HG03378 (cell line): ENCODE data around the gene TMEM30A.
A peak's percentile ranks its signal among the peaks of the same experiment; 100 is the strongest.

Source experiments
- ATAC-seq: cut with Tn5 transposase; IDR thresholded peaks from one replicate; pipeline ENCODE4 v1.9.1; 2021; ENCODE audit warnings: mild to moderate bottlenecking, moderate library complexity; ENCODE audit not compliant: unreplicated experiment

TMEM30A gene

DNA sequence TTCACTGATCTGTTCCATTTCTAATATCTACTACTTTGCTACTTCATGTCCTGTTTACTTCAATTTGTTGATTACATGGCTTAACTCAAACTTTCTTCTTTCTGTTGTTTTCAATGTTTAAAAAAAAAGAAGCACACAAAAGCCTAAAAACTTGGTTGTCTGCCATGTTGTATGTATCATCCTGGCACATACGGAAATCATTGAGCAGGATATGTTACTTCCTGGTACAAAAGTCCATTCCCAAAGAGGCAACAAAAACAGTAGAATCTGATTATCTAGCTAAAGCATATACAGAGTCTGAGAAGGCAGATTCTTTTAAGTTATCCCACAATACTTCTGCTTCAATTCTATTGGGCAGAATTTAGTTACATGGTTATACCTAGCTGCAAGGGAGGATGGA, 64.2 kb downstream of the TMEM30A start:
- no peak for ATAC-seq

DNA sequence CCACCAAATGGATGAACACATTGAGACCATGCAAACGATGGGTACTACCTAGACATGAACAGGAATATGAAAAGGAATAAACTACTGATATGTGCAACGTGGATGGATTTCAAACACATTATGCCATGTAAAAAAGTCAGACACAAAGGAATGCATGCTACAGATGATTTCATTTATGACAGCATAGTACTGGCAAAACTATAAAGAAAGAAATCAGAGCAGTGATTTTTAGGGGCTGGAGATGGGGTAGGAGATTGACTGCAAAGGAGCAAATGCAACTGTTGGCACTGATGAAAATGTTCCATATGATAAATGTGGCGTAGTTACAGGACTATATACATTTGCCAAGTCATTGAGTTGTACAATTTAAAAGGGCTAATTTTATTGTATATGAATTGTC, 65.3 kb downstream of the TMEM30A start:
- no peak for ATAC-seq

DNA sequence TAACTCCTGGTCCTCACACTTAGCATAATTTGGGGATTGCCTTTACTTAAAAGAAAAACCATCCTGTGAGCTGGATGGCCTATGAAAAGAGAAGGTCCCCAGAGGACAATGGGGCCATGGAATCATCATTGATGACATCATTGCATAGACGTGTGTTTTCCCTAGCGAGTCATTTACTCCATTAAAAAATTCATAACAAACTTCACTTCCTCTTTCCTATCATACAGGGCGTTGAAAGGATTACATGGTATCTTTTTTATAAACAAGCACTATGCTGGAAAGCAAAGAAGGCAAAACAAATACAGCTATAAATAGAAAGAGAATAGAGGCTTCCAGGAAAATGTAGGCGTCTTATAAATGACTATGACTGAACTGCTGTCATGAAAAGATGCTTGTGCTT, 67.4 kb downstream of the TMEM30A start:
- ATAC-seq = no peak

DNA sequence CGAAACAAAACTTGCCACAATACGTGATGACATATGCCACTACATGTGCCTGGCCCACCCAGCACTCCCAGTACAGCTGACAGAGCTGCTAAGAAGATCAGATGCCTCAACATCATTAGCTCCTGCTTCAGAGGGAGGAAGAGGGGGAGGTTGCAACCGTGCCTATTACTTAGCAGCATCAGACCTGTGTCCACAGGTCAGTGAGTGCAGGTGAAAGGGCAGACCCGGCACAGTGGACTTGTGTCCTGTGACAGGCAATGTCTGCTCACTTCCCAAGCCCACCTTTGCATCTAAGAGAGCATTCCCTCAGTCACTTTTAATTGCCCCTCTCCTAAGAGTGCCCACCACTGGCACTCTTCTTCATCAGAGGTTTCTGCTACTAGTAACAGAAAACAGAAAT, 69.3 kb downstream of the TMEM30A start:
- no peak for ATAC-seq

DNA sequence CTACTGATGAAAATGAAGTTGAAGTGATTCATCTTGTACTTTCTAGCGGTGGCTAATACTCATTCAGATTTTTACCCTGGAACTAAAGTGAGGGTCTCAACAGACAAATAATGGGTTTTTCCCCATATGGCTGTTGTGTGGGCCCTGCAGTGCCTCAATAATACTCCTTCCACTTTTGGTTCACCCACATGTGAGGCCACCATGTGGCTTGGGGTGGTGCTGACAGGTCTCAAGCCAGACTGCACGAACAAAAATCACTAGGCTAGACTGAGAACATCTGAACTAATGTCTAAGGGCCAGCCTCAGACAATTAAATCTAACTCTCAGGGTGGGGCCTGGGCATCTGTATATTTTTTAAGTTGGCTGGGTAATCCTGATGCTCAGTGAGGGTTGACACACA, 70.9 kb downstream of the TMEM30A start:
- no peak for ATAC-seq

DNA sequence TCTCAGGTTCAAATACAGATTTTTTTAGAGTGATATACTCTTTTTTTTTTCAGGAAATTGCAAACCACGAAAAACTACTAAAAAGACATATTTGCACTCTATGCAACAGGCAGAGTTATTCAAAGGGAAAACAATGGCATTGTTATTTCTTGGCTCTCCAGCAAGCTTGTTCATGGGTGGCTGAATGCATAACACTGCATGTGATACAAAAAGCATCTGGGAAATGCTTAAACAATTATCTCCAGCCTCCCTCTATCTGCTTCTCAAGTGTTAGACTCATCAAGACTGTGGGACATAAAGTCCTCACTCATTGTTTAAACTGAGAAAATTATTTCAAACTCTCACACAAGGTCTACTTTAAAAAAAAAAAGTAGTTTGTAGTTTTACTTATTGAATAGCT, 71.5 kb downstream of the TMEM30A start:
- no peak for ATAC-seq

DNA sequence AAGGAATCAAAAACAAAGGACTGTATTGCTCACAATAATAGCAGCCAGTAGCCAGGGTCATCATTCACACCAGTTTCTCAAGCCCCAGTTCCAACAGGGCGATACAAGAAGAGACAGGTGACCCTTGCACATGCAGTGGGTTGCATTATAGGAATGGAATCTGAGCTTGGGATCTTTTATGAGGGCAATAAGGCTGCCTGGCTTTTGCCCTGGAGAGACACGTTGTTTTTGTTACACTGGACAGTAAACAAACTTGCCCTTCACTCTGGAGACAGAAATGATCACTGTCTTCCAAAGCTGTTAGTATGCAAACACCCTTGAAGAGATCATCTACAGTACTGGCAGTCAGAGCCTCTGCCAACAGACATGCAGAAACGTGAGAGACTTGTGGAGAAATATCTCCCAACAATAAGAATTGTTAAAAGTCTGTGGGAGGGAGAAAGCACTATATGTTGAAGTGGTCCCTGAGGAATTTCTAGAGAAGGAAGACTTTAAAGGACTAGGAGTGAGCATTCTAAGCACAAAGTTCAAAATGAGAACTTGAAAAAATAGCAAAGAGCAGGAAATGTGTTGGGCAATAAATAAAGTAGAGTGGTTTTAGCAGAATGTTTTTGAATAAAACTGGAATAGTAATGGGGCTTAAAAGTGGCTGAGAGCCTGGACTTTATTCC, 72.5 kb downstream of the TMEM30A start:
- ATAC-seq = no peak

DNA sequence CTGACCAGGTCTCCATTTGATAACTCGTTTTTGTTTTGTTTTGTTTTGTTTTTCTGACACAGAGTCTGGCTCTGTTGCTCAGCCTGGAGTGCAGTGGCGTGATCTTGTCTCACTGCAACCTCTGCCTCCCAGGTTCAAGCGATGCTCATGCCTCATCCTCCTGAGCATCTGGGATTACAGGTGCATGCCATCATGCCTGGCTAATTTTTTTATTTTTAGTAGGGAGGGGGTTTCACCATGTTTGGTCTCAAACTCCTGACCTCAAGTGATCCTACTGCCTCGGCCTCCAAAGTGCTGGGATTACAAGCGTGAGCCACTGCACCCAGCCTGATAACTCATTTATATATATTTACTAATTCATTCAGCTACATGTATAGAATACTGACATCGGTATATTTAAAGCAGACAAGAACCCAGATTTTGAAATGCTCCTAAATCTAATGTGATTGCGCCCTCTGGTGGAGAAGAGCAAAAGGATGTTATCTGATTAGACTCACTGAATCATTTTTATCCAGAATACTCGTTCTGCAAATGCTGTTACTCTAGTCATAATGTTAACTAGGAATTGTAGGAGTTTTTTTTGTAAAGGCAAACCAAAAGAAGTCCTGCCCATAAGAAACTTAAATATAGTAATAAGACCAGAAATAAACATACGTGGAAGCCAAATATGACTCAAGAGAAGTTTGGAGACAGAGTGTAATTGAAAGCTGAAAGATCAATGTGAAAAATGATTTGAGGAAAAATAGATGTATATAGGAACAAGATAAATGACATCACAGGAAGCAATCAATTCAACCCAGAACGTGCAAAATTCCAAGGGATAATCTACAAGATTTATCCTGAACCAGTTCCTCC, 73.5 kb downstream of the TMEM30A start:
- no peak for ATAC-seq

DNA sequence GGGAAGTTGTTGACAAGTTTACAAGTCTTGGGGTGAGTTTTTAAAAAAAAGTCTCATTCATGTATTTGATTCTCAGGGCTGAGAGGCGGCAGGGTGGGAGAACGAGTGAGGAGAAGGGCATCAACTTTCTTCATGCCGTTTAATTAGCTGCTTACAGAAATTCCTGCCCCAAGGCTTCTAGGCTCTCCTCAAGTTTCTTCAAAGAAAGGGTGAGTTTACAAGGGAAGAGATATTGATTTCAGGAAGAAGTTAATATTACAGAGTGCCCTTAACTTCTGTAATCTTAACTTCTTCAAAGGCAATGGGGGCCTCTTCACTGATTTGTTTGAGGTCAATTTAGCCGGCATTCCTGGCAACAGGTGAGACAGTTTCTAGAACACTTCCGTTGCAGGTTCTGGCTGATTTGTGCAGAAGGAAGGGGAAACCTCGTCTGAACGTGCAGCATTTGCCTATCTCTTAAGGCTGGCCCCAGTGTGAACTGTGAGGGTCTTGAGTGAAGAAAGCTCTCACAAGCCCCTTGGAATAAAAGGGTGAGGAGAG, 75.3 kb downstream of the TMEM30A start:
- ATAC-seq = no peak

DNA sequence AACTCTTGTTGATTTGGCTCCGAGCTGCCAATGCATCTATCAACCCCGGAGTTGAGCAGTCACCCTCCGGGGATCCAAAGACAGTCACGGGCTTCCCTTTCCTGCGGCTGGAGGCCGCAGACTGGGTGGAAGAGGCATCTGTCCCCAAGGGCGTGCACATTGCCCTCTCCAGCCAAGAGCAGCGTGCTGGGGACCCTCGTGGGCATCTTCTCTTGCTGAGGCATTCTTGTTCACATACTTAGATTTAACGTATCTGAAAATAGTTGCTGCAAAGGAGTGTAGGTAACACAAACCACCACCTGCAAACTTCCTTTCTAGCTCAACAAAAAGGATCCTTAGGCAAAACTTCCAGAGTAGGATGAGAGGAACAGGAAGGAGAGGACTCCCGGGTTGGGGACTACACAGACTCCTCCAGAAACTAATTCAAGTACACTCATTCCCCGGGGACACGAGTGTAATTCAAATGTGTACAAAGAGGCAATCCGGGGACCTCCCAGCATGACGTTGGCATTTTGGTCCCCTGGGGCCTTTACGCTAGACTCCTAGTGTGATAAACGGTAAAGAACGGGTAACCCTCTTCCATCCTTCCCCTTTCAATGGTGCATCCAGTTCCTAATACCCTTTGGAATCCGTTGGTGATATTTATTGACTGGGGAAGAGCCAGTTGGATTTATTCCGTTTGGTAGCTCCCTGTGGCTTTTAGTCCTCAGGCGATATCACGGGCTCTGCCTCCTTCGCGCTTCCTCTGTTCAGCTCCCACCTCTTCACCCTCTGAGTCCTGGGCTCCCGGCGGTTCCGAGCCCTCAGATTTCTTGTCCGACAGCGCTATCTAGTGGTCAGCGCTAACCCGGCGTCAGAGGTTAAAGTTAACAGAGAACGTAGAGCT, 76.1 kb downstream of the TMEM30A start:
- peak; percentile 75 for ATAC-seq

DNA sequence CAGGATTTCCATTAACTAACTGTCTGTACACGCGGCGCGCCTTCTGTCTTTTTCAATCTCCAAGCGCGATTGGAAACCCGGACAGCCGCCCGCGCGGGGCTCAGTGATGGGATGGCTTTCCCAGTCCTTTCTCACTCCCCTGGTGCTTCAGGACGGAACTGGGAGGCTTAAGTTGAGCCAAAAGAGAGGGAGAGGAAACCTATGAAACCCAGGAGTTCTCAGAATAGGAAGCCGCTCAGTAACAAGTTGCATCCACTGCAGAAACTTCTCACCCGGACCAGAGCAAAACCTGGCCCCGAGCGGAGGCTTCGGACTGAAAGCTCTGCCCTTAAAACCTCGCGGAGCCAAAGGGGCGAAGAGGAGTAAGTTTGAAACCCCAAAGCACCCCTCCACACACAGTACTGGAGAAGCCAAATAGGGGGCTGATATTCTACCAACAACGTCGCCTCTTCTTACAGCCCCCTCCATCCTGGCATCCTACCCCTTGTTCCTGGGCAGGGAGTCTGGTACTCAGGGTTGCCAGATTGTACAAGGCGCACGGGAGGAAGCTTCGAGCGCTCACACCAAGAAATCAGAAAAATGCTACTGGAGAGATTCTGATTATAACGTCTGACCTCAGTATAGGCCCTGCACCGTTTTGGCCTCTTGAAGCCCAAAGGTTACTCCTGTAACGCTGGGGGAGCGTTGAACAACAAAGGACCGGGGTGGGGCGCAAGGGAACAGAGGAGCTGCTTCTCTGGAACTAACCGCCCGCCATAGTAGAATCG, 77.8 kb downstream of the TMEM30A start:
- ATAC-seq = no peak

DNA sequence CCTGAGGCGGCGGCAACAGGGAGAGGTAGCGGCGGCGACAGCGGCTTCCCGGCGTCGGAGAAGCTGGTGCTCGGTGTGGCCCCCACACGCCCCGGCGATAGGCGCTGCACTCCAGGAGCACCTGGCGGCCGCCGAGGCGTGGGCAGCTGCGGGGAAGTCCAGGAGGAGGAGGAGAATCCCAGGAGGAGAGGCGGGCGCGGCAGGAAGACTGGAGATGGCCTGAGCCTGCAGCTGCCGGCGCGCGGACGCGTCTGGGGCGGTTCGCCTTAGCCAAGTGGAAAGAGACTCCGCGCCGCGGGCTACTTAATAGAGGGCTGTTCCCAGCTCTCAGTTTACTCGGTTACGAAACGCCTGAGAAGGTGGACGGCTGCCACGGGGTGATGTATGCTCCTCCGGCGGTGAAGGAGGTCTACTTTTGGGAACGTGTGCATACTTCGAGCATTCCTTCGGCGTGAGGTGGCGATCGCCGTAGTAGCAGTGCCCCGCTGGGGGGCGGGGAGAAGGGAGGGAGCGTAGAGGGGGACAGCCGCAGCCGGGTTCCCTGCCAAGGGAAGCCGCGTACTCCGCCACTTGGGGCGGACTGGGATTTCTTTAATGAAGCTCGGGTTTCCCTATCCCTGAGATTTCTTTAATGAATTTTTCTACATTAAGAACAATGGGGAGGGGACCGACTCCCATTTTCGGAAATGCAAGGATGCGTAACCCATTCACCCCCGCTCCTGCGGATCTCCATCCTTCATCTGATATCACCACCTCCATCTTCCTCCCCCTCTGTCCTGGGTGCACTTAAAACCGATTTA, 78.6 kb downstream of the TMEM30A start, which contains the start of gene COL12A1:
Gene COL12A1 (minus strand): TSS at position 278 of the 800 bp plus-strand sequence. CDS start 3,261 bp downstream, outside the sequence.
- no peak for ATAC-seq

DNA sequence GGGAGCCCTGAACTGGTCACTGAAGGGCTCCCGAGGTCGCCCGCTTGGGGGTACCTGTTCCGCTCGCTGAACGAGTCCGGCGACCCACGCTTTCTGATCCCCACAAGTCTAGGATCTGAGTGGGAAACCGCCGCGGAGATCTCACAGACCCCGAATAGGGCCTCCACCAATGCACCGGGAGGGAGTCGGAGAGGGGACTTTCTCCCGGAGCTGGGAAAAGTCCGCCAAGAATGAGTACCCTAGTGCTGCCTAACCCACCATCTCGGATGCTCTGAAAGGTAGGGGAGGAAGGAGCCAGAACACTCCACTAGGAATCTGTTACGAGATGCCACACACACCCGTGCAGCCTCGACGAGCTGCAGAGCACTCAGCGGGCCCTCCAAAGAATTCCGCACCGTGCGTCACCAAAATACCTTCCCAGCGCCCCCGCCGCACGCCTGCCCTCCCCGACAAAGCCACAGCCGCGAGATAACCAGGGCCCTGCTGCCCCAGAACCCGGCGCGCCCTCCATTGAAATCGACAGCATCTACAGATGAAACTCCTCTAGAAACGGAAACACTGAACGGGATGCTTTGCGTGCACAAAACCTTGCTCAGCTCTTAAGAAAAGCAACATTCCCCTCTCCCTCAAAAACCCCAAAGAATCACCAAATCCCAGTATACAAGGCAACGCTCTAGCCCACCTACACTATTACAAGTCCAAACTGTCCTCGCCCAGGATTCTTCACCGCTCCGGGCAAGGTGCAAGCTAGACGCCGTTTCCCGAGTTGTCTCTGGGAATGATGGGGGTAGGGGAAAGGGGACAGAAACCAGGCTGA, 79.4 kb downstream of the TMEM30A start:
- no peak for ATAC-seq

DNA sequence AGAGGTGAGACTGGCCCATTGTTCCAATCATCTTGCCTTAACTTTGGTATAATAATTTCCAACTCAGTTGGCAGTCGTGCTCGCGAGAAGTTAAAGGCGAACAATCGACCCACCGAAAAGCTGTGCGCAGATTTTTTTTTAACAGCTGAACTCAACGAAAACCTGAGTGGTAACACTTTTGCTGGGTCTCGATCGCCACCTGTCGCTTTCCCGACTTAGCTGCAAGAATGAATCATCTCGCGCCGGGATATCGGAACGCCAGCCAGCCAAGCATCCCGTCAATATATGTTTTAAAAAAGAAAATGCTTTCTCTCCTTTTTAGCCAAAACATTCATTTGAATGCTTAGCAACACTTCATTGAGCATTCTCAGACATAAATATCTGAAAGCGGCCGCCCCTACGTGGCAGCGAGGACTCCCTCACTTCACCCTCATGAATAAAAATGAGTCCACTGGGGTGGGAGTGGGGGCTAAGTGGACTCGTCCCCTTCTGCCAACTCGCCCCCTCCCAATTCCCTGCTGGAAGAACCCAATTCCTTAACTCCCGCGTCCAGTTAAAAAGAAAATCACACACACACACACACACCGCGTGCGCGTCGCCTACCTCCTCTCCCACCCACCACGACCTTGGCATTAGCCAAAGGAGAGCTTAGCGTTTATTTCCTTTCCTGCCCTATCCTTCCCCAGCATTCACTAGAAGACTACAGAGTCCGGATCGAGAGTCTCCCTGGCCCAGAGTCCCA, 80.2 kb downstream of the TMEM30A start:
- ATAC-seq = no peak

DNA sequence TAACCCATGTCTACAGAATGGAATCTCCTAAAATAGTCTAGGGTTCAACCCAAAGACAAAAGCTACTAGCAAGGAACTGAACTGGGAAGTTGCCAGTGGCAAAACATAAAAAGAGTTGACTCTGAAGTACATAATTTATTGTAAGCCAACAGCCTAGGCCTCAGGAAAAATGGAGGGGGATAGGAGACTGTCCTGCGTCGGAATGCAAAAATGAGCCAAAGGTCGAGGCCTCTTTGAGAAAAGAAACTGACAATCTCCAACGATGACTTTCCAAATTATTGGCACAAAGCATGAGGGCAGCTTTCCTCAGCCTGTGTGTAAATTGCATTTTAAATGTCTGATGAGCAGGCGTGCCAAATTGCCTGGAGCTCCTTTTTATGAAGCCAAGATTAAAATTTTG, 80.9 kb downstream of the TMEM30A start:
- ATAC-seq = no peak
